DMS53 treated with DMSO at 0.1 percent for 48 hours (cell line): ENCODE data around the gene UVRAG.

Experiments used
- DNase-seq: peaks from one replicate; lab custom pipeline; 2025; ENCODE audit not compliant: unreplicated experiment; lab: John Stamatoyannopoulos, UW

Gene UVRAG

DNA sequence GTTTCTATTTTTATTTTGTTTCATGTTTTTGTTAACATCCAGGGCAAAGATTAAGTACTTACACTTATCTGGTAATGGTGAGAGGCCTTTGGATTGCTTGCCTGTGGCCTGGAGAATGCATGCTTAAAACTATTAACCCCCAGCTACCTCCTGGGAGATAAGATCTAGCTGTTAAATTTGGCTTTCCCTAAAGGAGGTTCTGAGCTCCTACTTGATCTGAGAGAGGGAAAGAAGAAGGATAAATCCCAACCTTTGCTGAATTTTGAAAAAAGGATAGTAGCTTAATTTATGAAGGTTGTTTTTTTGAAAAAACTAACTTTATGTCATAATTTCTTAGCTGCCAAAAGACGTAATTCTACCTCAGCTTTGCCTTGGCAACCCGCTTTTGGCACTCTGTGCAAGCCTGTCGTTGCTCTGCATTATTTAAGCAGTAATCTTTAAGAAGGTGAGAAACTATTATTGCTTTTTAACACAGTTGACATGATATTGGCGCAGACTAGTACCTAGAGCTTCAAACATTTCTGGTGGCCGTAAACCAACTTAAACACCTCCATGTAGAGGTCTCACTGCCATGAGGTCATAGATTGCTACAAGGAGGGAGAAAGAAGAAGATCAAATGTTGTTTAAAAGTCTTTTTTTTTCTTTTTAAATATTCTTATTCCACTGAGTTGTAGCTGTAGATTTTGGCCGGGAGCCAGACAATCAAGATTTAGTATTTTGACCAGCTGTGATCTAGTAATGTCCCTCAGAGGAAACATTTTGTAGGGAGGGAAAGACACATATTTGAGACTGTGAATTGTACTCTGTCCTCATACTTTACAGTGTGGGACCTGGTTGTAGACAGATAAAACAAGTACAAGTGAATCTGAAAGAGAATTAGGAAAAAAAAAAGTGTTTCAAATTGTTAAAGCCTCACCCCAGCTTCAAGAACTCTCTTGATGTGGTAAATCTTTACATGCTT lies 316.9 kb downstream of the UVRAG start:
- DNase-seq: no peak

DNA sequence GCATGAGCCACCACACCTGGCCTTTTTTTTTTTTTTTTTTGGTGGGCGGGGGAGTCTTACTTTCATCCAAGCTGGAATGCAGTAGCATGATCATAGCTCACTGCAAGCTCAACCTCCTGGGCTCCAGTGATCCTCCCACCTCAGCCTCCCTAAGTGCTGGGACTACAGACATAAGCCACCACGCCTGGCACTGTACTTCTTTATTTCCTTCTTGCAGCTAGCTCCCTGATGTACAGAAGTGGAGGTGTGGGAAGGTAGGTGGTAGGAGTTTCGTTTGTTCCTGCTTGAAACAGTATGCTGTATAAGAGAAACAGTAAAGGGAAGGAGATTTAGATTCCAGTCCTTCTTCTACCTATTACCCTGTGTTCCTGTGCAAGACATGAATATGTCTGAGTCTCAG lies 319.2 kb downstream of the UVRAG start:
- DNase-seq: no peak

DNA sequence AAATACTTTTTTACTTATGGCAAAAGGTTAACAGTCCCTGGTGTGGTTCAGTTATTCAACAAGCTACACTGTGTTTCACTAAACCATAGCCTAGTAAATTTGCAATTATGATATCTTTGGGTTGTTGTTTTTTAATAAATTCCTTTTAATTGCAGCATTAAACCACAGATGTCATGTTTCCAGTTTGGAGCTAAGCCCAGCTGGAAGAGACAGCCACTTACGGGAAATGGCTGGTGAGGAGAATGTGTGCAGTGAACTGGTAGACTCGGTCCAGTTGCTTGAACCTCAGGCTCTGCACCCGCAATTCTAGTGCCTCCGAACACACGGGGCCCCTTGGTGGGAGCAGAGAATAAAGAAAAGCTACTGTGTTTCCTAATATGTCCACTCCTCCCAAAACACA lies 320.5 kb downstream of the UVRAG start:
- DNase-seq: no peak

DNA sequence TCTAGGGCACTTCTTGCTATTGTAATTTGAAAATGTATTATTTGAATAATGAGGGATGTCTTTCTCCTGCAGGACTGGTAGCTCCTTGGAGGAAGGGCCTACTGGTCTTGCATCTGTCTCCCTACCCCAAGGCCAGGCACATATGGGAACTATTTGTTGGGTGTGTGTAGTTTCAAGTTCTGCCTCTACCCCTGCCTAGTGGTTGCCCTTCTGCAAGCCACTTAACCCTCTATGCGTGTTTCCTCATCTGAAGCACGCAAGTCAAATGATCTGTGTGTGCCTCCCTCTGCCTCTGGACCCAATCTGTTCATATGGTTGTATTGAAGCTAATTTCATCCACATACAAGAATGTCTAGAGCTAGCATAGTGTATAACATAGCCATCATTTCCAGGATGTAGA lies 324.3 kb downstream of the UVRAG start:
- no peak for DNase-seq

DNA sequence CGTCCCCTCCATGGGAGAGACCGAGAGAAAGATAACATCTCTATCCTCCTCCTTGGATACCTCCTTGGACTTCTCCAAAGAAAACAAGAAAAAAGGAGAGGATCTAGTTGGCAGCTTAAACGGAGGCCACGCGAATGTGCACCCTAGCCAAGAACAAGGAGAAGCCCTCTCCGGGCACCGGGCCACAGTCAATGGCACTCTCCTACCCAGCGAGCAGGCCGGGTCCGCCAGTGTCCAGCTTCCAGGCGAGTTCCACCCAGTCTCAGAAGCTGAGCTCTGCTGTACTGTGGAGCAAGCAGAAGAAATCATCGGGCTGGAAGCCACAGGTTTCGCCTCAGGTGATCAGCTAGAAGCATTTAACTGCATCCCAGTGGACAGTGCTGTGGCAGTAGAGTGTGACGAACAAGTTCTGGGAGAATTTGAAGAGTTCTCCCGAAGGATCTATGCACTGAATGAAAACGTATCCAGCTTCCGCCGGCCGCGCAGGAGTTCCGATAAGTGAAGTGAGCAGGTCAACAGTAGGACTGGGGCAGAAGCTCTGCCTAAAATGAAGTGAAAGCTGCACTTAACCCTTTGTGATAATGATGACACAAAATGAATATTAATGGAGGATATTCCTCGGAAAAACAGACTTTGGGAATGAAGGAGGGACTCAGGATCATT lies 326.0 kb downstream of the UVRAG start:
- DNase-seq: no peak

DNA sequence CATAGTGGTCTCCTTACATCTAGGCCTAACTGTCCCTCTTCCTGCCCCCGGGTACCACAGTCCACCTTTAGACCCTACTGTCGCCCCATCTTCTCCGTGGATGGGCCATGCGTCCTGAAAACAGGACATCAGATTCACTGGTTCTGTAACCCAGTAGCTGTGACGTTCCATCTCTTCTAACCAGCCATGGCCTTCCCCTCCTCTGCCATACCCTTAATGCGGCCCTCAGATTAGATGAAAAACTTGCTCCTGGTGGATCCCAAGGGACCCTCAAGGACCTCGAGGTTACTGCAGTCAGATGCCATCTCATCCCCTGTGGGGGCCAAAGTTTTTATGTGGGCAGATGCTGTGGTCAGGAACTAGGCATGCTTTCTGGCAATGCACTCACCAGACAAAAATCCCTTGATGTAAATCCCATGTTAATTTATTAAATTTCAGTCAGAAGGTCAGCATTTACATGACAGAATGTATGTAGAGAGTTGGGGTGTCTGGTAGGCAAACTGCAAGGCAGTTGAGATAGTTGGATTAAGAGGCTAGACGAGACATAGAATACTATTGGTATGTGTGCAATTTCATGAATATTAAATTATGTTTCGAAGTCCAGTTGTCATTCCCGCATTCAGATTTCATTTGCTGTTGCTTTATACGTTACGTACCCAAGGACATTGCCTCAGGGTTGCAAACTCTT lies 327.0 kb downstream of the UVRAG start:
- DNase-seq: no peak

DNA sequence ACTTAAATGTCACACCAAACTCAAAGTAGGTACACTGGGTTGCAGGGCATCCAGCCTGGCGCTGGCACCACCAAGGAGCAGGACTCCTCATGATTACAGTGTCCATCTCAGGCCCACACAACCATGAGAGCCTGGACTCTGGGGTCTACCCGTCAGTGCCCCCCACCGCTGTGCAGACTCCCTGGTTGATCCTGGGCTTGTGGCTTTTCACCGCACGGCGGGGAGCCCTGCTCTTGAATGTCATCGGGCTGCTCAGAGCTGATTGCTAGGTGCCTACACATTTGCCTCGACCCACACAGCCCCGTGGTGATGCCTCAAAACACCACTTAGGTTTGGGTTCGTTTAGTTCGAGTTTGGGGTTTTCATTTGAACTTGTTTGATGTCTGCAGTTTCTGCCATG lies 328.3 kb downstream of the UVRAG start:
- DNase-seq: no peak

DNA sequence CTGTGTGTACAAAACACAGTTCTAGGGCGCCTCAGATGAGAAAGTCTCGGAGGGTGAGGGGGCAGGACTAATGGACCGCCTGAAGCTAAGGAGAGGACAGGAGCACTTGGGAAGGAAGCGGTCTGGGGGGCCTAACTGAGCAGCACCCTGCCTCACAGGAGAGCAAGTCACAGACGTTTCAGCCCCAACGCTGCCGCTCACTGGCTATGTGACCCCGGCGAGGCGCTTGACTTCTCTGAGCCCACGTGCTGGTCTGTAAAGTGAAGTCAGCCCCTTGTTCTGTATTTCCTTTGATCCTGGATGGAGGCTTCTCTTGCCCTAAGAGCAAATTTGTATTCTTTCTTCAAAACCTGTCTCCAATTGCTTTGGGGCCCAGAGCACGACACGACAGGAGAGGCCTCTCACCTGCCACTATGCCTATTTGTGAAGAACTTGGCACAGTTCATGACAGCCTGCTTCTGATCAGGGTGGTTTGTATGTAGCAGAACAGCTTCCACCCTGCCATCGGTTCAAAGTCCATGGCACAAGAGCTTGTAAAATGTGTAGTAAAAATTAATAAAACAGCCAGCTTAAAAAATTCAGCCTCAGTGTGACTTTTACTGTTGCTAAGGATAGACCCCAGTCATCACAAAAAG lies 332.2 kb downstream of the UVRAG start:
- no peak for DNase-seq

DNA sequence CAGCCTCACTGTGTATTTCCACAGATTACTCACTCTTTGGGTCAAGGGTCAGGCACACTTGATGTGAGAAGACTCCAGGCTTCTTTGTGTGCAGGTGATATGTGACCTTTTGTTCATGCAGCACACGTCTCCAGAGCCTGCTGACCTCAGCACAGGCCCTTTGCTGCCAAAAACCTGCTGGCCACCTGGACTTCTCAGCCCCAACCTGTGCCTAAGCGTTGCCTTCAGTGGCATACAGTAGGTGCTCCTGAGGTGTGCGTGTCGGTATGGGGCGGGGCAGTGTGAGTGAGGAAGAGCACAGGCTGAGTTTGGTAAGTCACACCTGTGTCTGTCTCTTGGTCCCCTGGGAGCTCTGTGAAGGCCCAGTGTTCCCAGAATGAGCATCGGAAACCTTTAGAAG lies 333.2 kb downstream of the UVRAG start:
- peak; percentile 14 for DNase-seq

DNA sequence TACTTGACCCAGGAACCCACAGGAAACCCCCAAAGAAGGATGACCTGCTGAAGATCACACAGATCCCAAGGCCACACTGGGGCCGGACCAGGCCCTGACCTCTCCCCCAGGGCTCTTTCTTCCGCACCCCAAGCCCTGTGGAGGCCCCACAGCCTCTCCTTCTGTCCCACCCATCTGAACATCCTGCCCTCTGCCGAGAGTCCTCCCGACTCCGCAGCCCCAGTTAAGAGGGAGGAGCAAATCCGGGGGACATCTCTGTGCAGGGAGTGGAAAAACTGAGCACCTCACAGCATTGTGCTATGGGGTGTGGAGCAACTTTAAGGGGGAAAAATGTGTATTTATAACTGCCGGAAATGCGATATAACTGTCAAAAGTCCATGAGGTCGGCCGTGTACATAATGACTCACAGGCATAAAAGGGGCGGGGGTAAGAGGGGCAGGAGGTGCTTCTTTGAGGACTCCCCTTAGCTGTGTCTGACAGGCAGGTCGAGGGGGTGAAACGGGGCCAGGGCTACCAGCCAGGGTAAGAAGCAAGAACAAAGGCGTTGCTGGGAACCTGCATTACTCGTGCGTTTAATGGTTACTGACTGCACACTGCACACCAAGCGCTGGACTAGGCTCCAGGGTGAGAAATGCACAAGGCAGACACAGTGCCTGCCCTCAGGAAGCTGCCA lies 334.1 kb downstream of the UVRAG start:
- no peak for DNase-seq

DNA sequence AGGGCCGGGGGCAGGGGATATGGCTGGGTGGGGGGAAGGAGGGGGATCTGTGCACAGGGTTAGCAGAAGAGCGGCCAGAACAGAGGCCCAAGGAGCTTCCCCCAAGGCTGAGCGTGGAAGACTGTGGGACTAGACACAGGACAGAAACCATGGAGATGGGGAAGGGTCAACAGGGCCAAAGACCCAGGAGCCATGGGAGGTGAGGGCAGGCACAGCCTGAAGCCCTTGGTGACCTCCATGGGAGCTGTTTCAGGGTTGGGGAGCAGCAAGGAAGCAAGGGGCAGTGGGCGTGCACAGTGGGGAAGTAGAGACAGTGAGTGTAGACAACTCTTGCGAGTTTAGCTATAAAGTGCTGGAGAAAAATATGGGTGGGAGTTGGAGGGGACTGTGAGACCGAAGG lies 334.7 kb downstream of the UVRAG start:
- DNase-seq: no peak

DNA sequence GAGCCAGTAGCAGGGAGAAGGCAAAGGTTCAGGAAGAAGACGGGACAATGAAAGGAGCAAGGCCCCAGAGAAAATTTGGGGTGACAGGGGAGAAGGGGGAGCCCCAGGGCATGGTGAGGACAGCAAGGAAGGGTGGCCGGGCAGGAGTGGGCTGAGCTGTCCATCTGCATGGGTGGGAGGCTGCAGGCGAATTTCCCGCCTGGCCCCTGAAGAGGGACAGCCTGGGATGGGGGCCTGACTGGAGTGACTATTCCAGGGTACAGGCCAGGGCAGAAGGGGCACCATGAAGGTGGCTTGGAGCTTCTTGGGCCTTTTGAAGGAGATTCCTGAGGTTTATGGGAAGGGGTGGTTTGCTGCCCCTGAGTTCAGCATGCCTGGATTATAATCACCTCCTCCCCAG lies 335.1 kb downstream of the UVRAG start:
- DNase-seq: no peak

DNA sequence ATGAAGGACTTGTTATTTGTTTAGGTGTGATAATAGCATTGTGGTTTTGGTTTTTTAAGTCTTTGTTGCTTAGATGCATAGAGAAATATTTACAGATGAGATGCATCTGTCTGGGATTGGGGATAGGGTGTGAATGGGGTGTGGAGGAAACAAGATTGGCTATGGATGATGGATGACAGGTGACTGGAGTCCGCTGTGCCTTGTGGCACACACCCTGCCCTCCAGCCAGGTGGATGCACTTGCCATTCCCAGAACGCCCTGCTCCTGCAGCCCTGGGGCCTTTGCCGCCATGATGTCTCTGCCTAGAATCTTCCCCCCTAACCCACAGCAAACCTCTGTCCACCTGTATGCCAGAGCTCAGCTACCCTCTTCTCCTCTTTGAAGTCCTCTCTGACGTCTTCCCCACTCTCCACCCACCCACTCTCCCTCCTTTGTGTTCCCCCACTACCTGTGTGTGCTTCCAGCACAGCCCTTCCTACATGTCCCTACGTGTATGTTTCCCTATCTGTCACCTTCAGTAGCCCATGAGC lies 336.6 kb downstream of the UVRAG start:
- DNase-seq: no peak

DNA sequence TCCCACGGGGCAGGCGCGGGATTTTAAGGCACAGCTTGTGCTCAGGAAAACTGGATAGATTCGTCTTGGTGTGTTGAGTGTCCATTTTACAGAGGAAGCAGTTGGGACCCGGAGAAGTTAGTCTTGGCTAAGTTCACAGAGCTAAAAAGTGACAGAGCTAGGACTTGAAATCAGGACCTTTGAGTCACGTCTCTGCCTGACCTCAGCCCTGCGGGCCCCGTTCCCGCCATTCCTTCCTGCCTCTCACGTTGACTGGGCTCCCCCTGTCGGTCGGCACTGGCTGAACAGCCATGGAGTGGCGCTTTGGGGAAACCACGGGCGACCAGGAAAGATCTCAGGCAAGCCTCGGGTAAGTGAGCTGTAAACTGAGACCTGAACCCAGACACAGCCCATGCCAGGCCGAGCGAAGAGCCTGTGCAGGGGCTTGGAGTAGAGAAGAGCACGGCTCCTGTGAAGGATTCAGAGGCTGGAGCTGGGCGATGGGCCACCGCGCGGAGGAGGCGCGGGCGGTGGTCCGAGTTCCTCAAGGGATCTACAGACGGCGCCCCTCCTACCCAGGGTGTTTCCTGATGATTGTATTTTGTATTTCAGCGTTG lies 337.2 kb downstream of the UVRAG start:
- peak; percentile 90 for DNase-seq

DNA sequence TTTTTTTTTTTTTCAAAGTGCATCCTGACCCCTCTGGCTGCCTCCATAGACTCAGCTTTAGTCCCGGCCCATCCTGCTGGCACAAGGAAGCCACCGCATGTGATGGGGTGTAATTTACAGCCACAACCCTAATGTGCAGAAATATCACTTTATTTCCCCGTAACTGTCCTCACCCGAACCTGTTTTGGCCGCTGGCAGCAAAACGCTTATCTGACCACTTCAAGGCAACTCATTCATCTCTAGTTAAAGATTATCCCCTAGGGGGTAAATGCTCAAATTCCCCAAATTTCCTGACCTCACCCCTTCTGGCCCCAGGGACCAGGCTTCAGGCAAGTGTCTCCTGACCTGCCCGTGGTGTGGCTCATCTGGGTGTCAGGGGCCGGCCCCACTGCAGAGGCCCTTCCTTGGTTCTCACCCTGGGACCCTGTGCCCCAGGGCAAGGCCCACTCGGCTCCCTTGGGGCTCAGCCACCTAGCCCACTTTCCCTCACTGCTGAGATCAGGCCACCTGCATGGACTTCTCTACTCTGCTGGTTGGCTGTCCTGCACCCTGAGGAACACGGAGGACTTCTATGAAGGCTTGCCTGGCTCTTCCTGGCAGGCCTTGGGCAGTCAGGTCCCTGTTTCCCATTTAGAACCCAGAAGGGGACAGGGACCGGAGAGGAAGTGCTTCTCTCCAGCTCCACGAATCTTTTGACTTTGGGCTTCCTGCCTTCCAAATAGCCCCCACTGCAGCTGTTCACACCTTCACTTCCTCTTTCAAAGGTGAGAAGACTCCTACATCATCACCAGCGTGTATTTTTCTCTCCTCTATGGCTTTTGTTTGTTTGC lies 337.9 kb downstream of the UVRAG start:
- DNase-seq: no peak

DNA sequence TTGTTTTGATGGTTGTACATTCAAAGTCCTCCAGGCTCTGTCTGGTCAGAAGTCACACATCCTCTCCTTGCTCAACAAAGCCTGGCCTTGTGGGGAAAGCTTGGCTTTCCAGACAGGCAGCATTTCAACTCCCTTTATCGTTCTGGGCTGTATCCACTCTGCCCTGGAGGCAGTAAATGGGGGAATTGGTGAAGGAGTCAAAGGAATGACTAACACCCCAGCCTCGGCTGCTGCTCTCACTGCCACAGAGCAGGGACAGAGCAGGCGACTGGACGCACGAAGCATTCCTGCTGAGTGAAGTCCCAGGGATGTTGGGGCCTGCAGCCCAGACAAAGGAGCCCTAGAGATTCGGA lies 338.5 kb downstream of the UVRAG start:
- DNase-seq: no peak

DNA sequence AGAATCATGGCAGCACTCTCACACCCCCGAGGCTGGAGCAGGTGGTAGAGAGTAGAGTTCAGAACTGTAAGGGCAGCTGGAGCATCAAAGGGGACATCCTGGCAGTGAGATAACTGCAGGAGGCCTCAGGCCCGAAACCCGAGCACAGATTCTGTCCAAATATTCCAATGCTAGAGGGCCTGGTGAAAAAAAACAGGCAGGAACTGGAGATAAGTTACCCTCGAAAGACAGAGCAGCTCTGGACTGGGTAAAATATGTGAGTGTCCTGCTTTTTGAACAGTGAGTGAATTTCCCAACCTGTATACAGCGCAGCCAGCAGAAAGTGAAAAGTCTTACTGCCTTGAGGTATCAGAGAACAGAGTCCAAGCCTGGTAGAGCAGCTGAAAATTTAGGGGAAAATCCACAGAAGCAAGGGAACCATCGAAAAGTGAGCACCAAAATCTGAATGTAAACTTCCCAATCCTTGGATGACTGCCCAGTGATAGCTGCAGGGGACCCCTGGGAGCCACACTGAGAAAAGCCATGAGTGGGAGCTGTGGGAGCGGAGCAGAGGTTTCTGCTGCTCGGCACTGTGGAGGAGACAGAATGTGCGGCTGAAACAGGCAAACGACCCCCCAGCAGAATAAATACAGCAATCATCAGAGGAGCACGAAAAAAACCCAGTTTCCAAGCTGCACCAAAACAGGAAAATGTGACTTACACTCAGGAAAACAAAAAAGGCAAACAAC lies 340.7 kb downstream of the UVRAG start:
- DNase-seq: no peak

DNA sequence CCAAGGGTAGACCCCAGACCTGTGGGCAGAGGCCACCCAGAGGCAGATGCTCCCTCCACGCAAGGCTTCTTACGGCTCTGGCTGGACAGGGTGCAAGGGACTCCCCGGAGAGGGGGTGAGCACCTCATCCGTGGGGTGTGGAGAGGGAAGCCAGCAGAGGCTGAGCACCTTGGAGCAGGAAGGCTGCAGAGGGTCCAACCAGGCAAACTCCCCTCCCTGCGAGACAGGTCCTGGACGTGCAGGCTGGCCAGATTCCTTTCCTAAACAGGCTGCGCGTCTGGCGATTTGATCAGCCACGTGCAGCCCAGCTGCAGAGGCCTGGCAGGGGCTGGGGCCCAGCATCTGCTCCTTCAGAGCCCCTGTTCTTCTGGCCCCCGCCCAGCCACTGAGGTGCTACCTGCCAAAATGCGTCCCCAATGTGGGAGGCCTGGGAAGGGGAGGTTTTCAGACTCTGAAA lies 342.0 kb downstream of the UVRAG start:
- DNase-seq: no peak

DNA sequence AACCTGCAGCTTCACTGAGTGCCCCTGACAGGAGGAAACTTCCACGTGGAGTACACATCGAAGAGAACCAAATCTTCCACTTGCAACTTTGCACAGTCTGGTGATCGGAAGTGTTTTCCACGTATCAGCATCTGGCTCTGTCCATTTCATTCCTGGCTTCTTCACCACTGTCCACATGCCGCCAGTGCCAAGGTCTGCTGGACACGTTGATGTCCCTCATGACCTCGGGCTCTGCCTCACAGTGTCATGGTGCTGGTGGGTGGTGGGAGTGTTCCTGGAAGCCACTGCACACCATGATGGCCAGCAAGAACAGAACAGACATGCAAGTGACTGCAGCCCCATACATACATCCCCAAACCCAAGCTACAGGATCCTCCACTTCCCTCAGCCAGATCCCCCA lies 342.9 kb downstream of the UVRAG start:
- DNase-seq: no peak
